Measurements from ENCODE around the gene STXBP2. TPM values are rescaled to one million over a fixed set of nuclear protein-coding genes. Genes with fewer than 3 reads are reported as not detected.
"Not testable (repeated sequence)": the region's sequence is repeated elsewhere in the genome, so short reads cannot be mapped to it uniquely, and the experiment has no call there.

Gene STXBP2
- total RNA-seq, 1 donor from 2014 or later, result 97.7 TPM

DNA sequence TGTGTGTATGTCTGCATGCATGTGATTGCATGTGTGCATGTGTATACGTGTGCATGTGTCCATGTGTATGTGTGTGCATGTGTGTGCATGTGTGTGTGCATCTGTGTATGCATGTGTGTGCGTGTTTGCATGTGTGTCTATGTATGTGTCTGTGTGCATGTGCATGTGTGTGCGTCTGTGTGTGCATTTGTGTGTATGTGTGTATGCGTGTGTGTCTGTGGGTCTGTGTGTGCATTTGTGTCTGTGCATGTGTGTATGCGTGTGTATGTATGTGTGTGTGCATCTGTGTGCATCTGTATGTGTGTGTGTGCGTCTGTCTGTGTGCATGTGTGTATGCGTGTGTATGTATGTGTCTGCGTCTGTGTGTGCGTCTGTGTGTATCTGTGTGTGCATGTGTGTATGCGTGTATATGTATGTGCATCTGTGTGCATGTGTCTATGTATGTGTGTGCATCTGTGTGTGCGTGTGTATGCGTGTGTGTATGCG is 3.0 kb downstream of the STXBP2 start:
- H3K27ac Mint-ChIP-seq, result no peak overlapping the region
- peaks cover 28% of the 10 kb centered on the region for H3K27me3 Mint-ChIP-seq (ENCODE audit: low read depth)
- H3K4me3 Mint-ChIP-seq, result no peak overlapping the region
- H3K4me1 Mint-ChIP-seq, result peaks cover 2% of the 10 kb centered on the region
- TF ChIP-seq, protein P1, sequence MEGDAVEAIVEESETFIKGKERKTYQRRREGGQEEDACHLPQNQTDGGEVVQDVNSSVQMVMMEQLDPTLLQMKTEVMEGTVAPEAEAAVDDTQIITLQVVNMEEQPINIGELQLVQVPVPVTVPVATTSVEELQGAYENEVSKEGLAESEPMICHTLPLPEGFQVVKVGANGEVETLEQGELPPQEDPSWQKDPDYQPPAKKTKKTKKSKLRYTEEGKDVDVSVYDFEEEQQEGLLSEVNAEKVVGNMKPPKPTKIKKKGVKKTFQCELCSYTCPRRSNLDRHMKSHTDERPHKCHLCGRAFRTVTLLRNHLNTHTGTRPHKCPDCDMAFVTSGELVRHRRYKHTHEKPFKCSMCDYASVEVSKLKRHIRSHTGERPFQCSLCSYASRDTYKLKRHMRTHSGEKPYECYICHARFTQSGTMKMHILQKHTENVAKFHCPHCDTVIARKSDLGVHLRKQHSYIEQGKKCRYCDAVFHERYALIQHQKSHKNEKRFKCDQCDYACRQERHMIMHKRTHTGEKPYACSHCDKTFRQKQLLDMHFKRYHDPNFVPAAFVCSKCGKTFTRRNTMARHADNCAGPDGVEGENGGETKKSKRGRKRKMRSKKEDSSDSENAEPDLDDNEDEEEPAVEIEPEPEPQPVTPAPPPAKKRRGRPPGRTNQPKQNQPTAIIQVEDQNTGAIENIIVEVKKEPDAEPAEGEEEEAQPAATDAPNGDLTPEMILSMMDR (IDR thresholded peaks at IDR 0.05; ENCODE audit: unreplicated experiment), result no peak
- H3K9me3 Mint-ChIP-seq, result no peaks in the 10 kb centered on the region
- no peak for DNase-seq (ENCODE audit: low spot score in 2 of 2, unreplicated experiment in 2 of 2)
- H3K36me3 Mint-ChIP-seq, result peaks cover 4% of the 10 kb centered on the region

DNA sequence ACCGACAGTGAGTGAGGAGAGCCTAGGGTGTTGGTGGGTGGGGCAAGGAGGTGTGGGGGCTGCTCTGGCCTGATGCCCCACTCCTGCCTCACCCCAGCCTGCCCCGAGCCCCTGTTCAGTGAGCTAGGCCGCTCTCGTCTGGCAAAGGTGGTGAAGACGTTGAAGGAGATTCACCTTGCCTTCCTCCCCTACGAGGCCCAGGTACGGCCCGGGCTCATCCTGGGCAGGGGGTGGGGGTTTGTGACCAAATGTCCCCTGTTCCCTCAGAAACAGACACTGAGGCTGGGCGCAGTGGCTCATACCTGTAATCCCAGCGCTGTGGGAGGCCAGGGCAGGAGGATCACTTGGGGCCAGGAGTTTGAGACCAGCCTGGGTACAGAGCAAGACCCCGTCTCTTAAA is 3.9 kb downstream of the STXBP2 start:
- H3K36me3 Mint-ChIP-seq, result peaks cover 4% of the 10 kb centered on the region
- H3K9me3 Mint-ChIP-seq, result no peaks in the 10 kb centered on the region
- H3K4me3 Mint-ChIP-seq, result no peak overlapping the region
- DNase-seq (ENCODE audit: low spot score in 2 of 2, unreplicated experiment in 2 of 2), result no peak
- TF ChIP-seq, protein P1 (IDR thresholded peaks at IDR 0.05; ENCODE audit: unreplicated experiment), result no peak
- peaks cover 21% of the 10 kb centered on the region for H3K27me3 Mint-ChIP-seq (ENCODE audit: low read depth)
- peaks cover 2% of the 10 kb centered on the region for H3K4me1 Mint-ChIP-seq
- H3K27ac Mint-ChIP-seq, result no peak overlapping the region

DNA sequence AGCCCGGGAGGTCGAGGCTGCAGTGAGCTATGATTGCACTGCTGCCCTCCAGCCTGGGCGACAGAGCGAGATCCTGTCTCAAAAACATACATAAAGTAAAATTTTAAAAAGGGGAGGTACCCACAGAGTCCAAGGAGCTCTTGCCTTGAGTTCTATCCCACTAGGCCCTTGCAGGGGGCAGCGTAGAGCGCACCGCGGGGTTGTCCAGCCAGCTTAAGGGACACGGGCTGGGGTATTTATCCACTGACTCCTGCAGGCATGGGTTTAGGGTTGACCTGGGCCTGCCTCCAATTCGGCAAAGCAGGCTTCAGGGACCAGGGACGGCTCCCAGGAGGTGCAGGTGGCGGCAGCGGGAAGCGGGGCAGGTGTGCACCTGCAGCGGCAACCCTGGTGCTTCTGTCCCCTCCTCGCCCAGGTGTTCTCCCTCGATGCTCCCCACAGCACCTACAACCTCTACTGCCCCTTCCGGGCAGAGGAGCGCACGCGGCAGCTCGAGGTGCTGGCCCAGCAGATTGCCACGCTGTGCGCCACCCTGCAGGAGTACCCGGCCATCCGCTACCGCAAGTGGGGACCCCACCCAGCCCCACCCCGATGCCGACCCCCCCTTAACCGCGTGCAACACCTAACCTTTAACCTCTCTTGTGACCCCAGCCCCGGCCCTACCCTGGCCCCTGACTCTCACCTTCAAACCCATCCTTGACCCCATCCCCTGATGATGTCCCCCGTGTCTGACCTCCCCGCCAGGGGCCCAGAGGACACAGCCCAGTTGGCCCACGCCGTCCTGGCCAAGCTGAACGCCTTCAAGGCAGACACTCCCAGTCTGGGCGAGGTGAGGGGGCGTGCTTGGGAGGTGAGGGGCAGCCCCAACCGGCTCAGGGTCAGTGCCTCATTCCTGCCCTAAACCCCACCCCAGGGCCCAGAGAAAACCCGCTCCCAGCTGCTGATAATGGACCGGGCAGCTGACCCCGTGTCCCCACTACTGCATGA is 4.7 kb downstream of the STXBP2 start:
- H3K27me3 Mint-ChIP-seq (ENCODE audit: low read depth), result peaks cover 14% of the 10 kb centered on the region
- DNase-seq (ENCODE audit: low spot score in 2 of 2, unreplicated experiment in 2 of 2), result no peak
- no peaks in the 10 kb centered on the region for H3K4me1 Mint-ChIP-seq
- TF ChIP-seq, protein P1 (IDR thresholded peaks at IDR 0.05; ENCODE audit: unreplicated experiment), result no peak
- H3K4me3 Mint-ChIP-seq, result no peak overlapping the region
- no peak overlapping the region for H3K27ac Mint-ChIP-seq
- H3K36me3 Mint-ChIP-seq, result peaks cover 4% of the 10 kb centered on the region
- no peaks in the 10 kb centered on the region for H3K9me3 Mint-ChIP-seq

DNA sequence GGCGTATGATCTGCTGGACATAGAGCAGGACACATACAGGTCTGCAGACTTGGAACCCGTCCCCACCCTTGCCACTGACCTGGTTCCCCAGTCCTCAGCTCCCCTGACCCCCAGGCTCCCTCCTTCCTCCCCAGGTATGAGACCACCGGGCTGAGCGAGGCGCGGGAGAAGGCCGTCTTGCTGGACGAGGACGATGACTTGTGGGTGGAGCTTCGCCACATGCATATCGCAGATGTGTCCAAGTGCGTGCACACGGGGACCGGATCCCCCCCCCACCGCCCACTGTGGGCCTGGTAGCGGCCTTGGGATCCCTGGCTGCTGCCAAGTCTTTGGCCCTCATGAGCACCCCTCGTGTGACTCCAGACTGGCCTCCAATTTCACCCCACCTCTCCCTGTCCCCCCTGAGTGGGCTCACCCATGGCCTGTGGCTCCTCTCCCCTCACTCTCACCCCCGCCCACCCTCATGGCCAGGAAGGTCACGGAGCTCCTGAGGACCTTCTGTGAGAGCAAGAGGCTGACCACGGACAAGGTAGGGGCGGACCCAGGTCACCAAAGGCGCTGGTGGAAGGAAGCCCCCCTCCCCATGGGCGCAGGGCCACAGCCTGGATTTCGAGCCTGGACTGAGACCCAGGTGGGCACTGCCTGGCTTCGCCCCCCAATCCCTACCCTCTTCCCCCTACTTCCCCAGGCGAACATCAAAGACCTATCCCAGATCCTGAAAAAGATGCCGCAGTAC is 5.6 kb downstream of the STXBP2 start:
- Mint-ChIP-seq H3K4me3 (no peak overlapping the region), H3K4me1 (no peaks in the 10 kb centered on the region), H3K27me3 (ENCODE audit: low read depth) (peaks cover 9% of the 10 kb centered on the region), H3K36me3 (peaks cover 4% of the 10 kb centered on the region), H3K9me3 (no peaks in the 10 kb centered on the region), H3K27ac (no peak overlapping the region)
- TF ChIP-seq, protein P1 (IDR thresholded peaks at IDR 0.05; ENCODE audit: unreplicated experiment), result no peak
- no peak for DNase-seq (ENCODE audit: low spot score in 2 of 2, unreplicated experiment in 2 of 2)

DNA sequence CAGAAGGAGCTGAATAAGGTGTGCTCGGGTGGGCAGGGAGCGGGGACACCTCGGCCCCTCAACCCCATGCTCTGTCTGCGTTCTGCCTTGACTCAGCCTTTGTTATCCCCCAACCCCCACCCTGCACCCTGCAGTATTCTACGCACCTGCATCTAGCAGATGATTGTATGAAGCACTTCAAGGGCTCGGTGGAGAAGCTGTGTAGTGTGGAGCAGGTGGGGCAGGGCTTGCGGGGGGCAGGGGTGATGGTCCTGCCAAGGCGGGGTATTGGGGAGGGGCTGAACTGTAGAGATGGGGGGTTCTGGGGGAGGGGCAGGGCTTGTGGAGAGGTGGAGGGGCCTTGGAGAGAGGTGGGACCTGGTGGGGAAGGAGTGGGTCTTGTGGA is 6.1 kb downstream of the STXBP2 start:
- TF ChIP-seq, protein P1 (IDR thresholded peaks at IDR 0.05; ENCODE audit: unreplicated experiment), result no peak
- Mint-ChIP-seq H3K27me3 (ENCODE audit: low read depth) (peaks cover 3% of the 10 kb centered on the region), H3K9me3 (no peaks in the 10 kb centered on the region), H3K4me1 (no peaks in the 10 kb centered on the region), H3K4me3 (no peak overlapping the region), H3K27ac (no peak overlapping the region), H3K36me3 (peaks cover 4% of the 10 kb centered on the region)
- DNase-seq (ENCODE audit: low spot score in 2 of 2, unreplicated experiment in 2 of 2), result no peak

DNA sequence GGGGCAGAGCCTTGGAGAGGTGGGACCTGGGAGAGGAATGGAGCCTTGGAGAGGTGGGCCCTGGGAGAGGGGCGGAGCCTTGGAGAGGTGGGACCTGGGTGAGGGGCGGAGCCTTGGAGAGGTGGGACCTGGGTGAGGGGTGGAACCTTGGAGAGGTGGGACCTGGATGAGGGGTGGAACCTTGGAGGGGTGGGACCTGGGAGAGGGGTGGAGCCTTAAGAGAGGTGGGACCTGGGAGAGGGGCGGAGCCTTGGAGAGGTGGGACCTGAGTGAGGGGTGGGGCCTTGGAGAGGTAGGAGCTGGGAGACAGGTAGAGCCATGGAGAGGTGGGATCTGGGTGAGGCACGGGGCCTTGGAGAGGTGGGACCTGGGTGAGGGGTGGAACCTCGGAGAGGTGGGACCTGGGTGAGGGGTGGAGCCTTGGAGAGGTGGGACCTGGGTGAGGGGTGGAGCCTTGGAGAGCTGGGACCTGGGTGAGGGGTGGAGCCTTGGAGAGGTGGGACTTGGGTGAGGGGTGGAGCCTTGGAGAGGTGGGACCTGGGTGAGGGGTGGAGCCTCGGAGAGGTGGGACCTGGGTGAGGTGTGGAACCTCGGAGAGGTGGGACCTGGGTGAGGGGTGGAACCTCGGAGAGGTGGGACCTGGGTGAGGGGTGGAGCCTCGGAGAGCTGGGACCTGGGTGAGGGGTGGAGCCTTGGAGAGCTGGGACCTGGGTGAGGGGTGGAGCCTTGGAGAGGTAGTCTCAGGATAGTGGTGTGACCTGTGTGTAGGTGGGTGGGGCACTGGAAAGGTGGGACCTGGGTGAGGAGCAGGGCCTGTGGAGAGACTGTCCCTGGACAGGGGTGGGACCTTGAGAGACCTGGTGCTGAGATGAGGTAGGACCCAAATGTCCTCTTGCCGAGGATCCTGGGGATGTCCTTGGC is 7.0 kb downstream of the STXBP2 start:
- DNase-seq (ENCODE audit: low spot score in 2 of 2, unreplicated experiment in 2 of 2); H3K27me3 Mint-ChIP-seq (ENCODE audit: low read depth); H3K4me3 Mint-ChIP-seq; H3K4me1 Mint-ChIP-seq; H3K36me3 Mint-ChIP-seq; H3K27ac Mint-ChIP-seq; H3K9me3 Mint-ChIP-seq: not testable (repeated sequence)
